Heart left ventricle (tissue), 16 donors: ENCODE data around the gene NXN. TPM values are rescaled to one million over a fixed set of nuclear protein-coding genes. Genes with fewer than 3 reads are reported as not detected.
A peak's percentile ranks its signal among the peaks of the same experiment; 100 is the strongest.

Experiments
- ATAC-seq, 4 donors: fragments of 200-7000 bp; cut with Tn5 transposase; one replicate each; pipeline ENCODE4 v1.9.1; 2020 to 2022; ENCODE audit warnings: moderate library complexity in 4 of 4, mild to moderate bottlenecking in 3 of 4, moderate number of reproducible peaks in 1 of 4
- DNase-seq, 5 donors: peaks; one replicate each; pipeline ENCODE4 v3.0.0-alpha.2; 2020
- H3K27ac ChIP-seq, 12 donors: fragments of 200-600 bp; sonication (generic) in 4 of 12; one replicate each; pipeline versions ENCODE4 v1.5.0 to v1.8.0; 2016 to 2022; ENCODE audit warnings: mild to moderate bottlenecking in 2 of 12
- H3K27me3 ChIP-seq, 9 donors: fragments of 200-600 bp; sonication (generic) in 2 of 9; one replicate each; pipeline versions ENCODE4 v1.5.1 to v1.8.0; 2016 to 2022; ENCODE audit warnings: mild to moderate bottlenecking in 3 of 9
- H3K36me3 ChIP-seq, 9 donors: fragments of 200-600 bp; sonication (generic) in 2 of 9; one replicate each; pipeline versions ENCODE4 v1.5.0 to v1.8.0; 2018 to 2022; ENCODE audit warnings: mild to moderate bottlenecking in 2 of 9
- H3K4me1 ChIP-seq, 12 donors: fragments of 200-600 bp; sonication (generic) in 4 of 12; one replicate each; pipeline versions ENCODE4 v1.5.0 to v1.8.0; 2016 to 2022; ENCODE audit warnings: mild to moderate bottlenecking in 3 of 12
- H3K4me3 ChIP-seq, 12 donors: fragments of 200-600 bp; sonication (generic) in 4 of 12; one replicate each; pipeline versions ENCODE4 v1.5.0 to v1.8.0; 2017 to 2022; ENCODE audit warnings: mild to moderate bottlenecking in 9 of 12, moderate library complexity in 4 of 12
- H3K9me3 ChIP-seq, 12 donors: fragments of 200-600 bp; sonication (generic) in 4 of 12; one replicate each; pipeline versions ENCODE4 v1.5.0 to v1.8.0; 2016 to 2022; ENCODE audit warnings: mild to moderate bottlenecking in 1 of 12
- POLR2A ChIP-seq, 2 donors: fragments of 450-650 bp; IDR thresholded peaks; one replicate each; pipeline ENCODE4 v1.6.1; 2017; ENCODE audit warnings: antibody characterized with exemption in 2 of 2, mild to moderate bottlenecking in 2 of 2, moderate library complexity in 2 of 2
- WGBS, 4 donors: extraction: QIAGEN DNeasy Blood & Tissue Kit in 2 of 4; methylation state at CpG; one replicate each; pipeline versions ENCODE4 v1.1.5 to v1.1.7; 2013 to 2018; 5-methylcytosine and 5-hydroxymethylcytosine counted together
- intact Hi-C, 10 donors: fragments of 100-400 bp; cut with DNase I; formaldehyde crosslinking; loops; one replicate each; pipeline versions ENCODE4 v1.11.1 to v1.14.2; 2022
- polyA plus RNA-seq, 2 donors: library from polyadenylated mRNA; stranded (reverse); fragments of 200-250 nt; gene quantifications; one replicate each; pipeline ENCODE4 v1.2.3, GENCODE V29; 2013
- total RNA-seq, 9 donors: library from RNA; depleted of rRNA in 2 of 9; stranded (reverse); fragments of >200 nt in 2 of 9; fragmentation: NEBNext Ultra II Directional in 3 of 9; extraction: Animal tissue kit (Norgen Biotek cat#: 25700) in 3 of 9; gene quantifications; one replicate each; pipeline versions ENCODE4 v1.1.0 to v1.2.4, GENCODE V29; 2016 to 2023
- TF ChIP-seq, protein P1 (sequence below), 12 donors: fragments of 200-600 bp; sonication (generic) in 4 of 12; IDR thresholded peaks; one replicate each; pipeline versions ENCODE4 v1.5.0 to v1.8.0; 2018 to 2022; ENCODE audit warnings: antibody characterized with exemption in 12 of 12, mild to moderate bottlenecking in 5 of 12
- donor health status: ischemic (EF 13 %, LVEDD 7.1; RV severe dilation, severe dysfunction).
- donor health status: healthy with polysubstance abuse.
- donor health status: DM: no; HTN: yes; CAD: no.
- donor health status: DM: no; HTN: no; CAD: no.
- donor health status: ischemic (EF 25% LVEDD 6.9; RV normal size, moderate dysfunction).
- donor health status: ischemic (EF 25% LVEDD 5.7; RV mildly dilated, moderate dysfunction).
- donor health status: healthy.
- donor health status: DM: yes; HTN: yes; CAD: no.
- donor health status: ischemic (EF 35%, LVEDD 5.7; RV mildly dilated, moderate dysfunction).
- donor health status: nonischemic (EF 11% LVEDD 7.7; RV severe dilation, severe dysfunction).
- donor health status: DM: yes; HTN: yes; CAD: no.
- donor health status: PGD.
- donor health status: ischemic (EF 29% LVEDD 5.4; RV normal size, mild dysfunction).
- donor health status: nonischemic (EF 23%, LVEDD 6.1; RV moderate dilation, normal function).

Gene NXN
- total and polyA plus RNA-seq, 11 donors = 8.6 to 20.3 (median 14.1) TPM

DNA sequence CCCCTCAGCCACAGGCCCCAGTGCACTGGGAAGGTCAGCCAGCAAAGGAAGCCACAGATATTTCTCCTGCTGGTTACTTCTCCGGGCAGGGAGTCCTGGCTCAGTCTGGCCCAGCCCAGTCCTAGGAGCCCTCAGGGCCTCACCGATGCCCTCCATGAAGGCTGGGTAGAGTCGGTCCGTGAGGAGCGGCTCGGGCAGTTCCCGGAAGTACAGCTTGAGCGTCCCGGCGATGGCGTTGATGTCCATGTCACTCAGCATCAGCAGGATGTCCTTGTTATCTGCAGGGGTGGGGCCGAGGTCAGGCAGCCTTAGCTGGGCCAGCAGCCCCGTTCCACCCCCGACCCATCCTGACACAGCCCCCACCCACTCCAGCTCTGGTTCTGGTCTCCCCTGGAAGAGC lies 31.0 kb upstream of the NXN start:
- no peaks in the 10 kb centered on the region for H3K27me3 ChIP-seq
- DNase-seq (no peak), ATAC-seq (no peak)
- H3K4me1 ChIP-seq = peaks cover 9 to 65% (median 34%) of the 10 kb centered on the region in 12 donors
- H3K27ac ChIP-seq = peak overlapping the region in 7 of 12 donors; percentile 1 to 77 (median 65)
- no peak for TF ChIP-seq POLR2A (IDR thresholded peaks at IDR 0.05)
- TF ChIP-seq, protein P1, sequence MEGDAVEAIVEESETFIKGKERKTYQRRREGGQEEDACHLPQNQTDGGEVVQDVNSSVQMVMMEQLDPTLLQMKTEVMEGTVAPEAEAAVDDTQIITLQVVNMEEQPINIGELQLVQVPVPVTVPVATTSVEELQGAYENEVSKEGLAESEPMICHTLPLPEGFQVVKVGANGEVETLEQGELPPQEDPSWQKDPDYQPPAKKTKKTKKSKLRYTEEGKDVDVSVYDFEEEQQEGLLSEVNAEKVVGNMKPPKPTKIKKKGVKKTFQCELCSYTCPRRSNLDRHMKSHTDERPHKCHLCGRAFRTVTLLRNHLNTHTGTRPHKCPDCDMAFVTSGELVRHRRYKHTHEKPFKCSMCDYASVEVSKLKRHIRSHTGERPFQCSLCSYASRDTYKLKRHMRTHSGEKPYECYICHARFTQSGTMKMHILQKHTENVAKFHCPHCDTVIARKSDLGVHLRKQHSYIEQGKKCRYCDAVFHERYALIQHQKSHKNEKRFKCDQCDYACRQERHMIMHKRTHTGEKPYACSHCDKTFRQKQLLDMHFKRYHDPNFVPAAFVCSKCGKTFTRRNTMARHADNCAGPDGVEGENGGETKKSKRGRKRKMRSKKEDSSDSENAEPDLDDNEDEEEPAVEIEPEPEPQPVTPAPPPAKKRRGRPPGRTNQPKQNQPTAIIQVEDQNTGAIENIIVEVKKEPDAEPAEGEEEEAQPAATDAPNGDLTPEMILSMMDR (IDR thresholded peaks at IDR 0.05) = no peak
- no peak overlapping the region for H3K4me3 ChIP-seq
- WGBS, 4 donors = 62 to 70% (median 65%) methylated on average over 11 to 14 of the region's 14 CpGs
- intact Hi-C loops = no loop called here
- H3K9me3 ChIP-seq = no peaks in the 10 kb centered on the region
- peaks cover 0 to 79% (median 65%) of the 10 kb centered on the region in 9 donors for H3K36me3 ChIP-seq

- 81 to 92% (median 90%) methylated on average over 7 to 10 of the region's 10 CpGs for WGBS, 4 donors
- Histone ChIP-seq H3K27ac (peak overlapping the region in 8 of 12 donors; percentile 1 to 77 (median 66)), H3K4me3 (no peak overlapping the region), H3K4me1 (peaks cover 9 to 70% (median 39%) of the 10 kb centered on the region in 12 donors), H3K27me3 (no peaks in the 10 kb centered on the region), H3K9me3 (no peaks in the 10 kb centered on the region), H3K36me3 (peaks cover 0 to 83% (median 66%) of the 10 kb centered on the region in 9 donors)
- ATAC-seq (no peak), DNase-seq (no peak)
- TF ChIP-seq POLR2A (IDR thresholded peaks at IDR 0.05) = no peak
- TF ChIP-seq, protein P1 (IDR thresholded peaks at IDR 0.05) = no peak
- intact Hi-C loops = no loop called here
These were observed 30.5 kb upstream of the NXN start for GRCh38 chr17:1010086-1010450.

GRCh38 chr17:1009229-1010085 lies 29.9 kb upstream of the NXN start:
- H3K4me1 ChIP-seq = peaks cover 10 to 76% (median 45%) of the 10 kb centered on the region in 12 donors
- no peak overlapping the region for H3K4me3 ChIP-seq
- no peak for TF ChIP-seq POLR2A (IDR thresholded peaks at IDR 0.05)
- TF ChIP-seq, protein P1 (IDR thresholded peaks at IDR 0.05) = no peak
- ATAC-seq (no peak), DNase-seq (peak in 1 of 5 donors; percentile 23)
- H3K36me3 ChIP-seq = peaks cover 0 to 89% (median 69%) of the 10 kb centered on the region in 9 donors
- intact Hi-C loops = loop anchor here in 4 of 10 donors (5.0 kb wide), 3 partner anchors 33 to 48 kb away; no protein-coding TSS in a partner anchor
- H3K9me3 ChIP-seq = no peaks in the 10 kb centered on the region
- no peaks in the 10 kb centered on the region for H3K27me3 ChIP-seq
- peak overlapping the region in 8 of 12 donors; percentile 1 to 77 (median 66) for H3K27ac ChIP-seq
- WGBS, 4 donors = 79 to 83% (median 81%) methylated on average over 14 to 19 of the region's 19 CpGs
